Adipocyte (in vitro differentiated cells): Measurements from ENCODE around the gene MEGF6.

Source experiments
- DNase-seq: peaks from one replicate; pipeline ENCODE4 v3.0.0-alpha.2; 2015; ENCODE audit warnings: low read depth
- H3K27me3 ChIP-seq: replicated peaks from 2 replicates; pipeline ENCODE4 v1.7.0; 2013; ENCODE audit warnings: mild to moderate bottlenecking, low read length, moderate library complexity; ENCODE audit not compliant: control insufficient read depth, insufficient read depth
- H3K36me3 ChIP-seq: 2 replicates; pipeline ENCODE4 v1.7.0; 2013; ENCODE audit warnings: low read length, mild to moderate bottlenecking, moderate library complexity; ENCODE audit not compliant: control insufficient read depth, insufficient read depth, severe bottlenecking
- H3K4me1 ChIP-seq: 2 replicates; pipeline ENCODE4 v1.7.0; 2013; ENCODE audit warnings: mild to moderate bottlenecking, low read length, moderate library complexity; ENCODE audit not compliant: control insufficient read depth, insufficient read depth
- H3K4me3 ChIP-seq: 2 replicates; pipeline ENCODE4 v1.7.0; 2013; ENCODE audit warnings: mild to moderate bottlenecking, low read length, moderate library complexity
- H3K9ac ChIP-seq: 2 replicates; pipeline ENCODE4 v1.7.0; 2013; ENCODE audit warnings: mild to moderate bottlenecking, low read length, moderate library complexity
- H3K9me3 ChIP-seq: 2 replicates; pipeline ENCODE4 v1.7.0; 2013; ENCODE audit warnings: mild to moderate bottlenecking, low read length, moderate library complexity; ENCODE audit not compliant: control insufficient read depth

MEGF6 gene

GRCh38 chr1:3545363-3546047 lies 65.8 kb downstream of the MEGF6 start:
- Histone ChIP-seq H3K36me3 (no peaks in the 10 kb centered on the region), H3K9me3 (no peaks in the 10 kb centered on the region), H3K4me3 (no peak overlapping the region), H3K9ac (no peak overlapping the region), H3K4me1 (peaks cover 40% of the 10 kb centered on the region), H3K27me3 (no peaks in the 10 kb centered on the region)
- no peak for DNase-seq

DNA sequence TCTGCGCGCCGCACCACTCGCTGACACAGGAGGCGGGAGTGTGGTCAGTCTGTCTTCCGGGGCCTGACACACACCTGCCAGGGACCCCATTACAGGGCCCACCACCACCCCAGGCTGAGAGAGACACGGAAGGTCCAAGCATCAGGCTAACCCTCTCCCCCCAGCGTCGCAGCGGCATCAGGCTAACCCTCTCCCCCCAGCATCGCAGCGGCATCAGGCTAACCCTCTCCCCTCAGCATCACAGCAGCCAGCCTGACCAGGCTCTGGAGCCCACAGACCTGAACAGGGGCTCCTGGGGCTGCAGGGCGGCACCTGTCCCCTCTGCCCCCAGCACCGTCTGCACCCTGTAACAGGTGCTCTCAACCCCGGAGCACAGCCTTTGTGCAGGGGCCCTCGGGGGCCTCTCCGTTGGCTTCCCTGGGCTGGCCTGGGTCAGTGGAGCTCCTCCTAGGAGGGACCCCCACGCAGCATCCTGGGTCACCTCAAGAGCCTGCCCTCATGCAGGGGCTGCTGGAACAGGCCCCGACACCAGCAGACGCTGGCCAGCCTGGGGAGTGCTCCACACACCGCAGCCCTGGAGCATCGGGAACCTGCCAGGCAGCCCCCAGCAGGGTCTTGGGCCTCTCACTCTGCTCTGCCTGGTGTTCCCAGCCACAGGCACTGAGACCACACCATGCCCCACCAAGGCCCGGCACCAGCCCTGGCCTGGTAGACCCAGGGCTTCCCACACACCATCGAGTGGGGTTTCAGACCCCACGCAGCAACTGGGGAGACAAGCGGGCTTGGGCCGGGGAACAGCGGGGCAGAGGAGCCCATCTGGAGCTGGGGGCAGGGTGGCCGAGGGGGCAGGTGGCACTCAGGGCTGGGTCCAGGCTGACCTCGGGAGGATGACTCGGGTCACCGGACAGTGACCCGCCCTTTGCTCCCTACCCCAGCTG lies 67.0 kb downstream of the MEGF6 start:
- Histone ChIP-seq H3K9me3 (no peaks in the 10 kb centered on the region), H3K4me3 (no peak overlapping the region), H3K4me1 (peaks cover 40% of the 10 kb centered on the region), H3K9ac (no peak overlapping the region), H3K27me3 (no peaks in the 10 kb centered on the region), H3K36me3 (no peaks in the 10 kb centered on the region)
- no peak for DNase-seq

DNA sequence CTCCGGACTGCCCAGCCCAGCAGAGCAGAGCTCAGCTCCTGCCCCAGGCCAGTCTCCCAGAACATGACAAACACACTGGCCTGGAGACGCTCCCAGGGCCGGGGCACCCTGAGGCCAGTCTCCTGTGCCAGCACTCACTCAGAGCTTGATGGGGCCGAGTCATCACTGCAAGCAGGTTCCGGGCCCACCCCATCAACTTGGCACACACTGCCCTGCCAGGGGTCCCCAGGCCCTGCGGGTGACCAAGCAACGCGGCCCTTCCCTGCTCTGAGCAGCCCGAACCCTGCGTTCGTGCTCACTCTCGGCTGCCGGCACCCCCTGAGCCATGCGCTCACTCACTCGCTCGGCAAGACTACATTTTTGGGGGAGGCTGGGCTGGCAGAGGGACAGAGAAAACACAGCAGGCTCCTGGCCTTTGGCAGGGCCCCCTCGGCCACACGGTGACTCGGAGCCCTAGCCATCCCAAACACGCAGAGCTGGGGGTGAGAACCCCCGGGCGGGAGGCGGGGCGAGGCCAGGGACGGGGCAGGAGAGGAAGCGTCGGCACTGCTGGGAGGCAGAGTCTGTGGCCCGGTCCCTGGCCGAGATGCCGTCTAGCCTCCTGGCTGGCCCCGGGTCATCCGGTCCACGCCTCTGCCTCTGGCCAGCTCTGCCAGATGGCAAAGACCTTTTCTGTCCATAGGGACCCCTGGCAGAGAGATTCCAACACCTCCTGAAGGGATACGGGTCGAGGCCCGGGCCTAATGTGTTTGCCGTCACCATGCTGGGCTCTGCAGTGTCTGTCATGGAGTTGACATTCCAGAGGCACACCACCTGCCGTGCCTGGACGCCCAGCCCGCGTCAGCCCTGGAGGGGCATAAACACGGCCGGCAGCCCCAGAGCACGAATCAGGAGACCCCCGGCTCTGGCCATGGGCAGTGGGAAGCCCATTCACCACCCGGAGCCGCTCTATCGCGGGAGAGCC lies 68.0 kb downstream of the MEGF6 start:
- Histone ChIP-seq H3K9ac (peak overlapping the region; percentile 66), H3K36me3 (no peaks in the 10 kb centered on the region), H3K27me3 (no peaks in the 10 kb centered on the region), H3K4me1 (peaks cover 37% of the 10 kb centered on the region), H3K9me3 (no peaks in the 10 kb centered on the region), H3K4me3 (no peak overlapping the region)
- DNase-seq, result peak; percentile 89

DNA sequence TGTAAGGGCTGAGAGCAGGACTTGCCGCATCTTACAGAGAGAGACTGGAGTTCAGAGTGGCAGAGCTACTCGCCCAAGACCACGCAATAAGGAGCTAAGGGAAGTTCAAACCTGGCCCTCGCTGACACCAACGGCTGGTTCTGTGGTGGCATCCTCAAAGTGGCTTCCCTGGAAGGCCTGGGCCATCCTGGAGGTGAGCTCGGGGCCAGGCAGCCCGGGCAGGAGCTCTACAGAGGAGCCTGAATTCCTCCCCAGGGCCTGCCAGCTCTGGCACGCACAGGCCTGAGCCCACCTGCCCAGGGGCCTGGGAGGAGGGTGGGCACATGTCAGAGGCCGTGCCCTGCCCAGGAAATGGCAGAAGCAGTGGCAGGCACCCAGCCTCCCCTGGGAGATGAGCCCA lies 68.6 kb downstream of the MEGF6 start:
- Histone ChIP-seq H3K9me3 (no peaks in the 10 kb centered on the region), H3K27me3 (no peaks in the 10 kb centered on the region), H3K9ac (peak overlapping the region; percentile 66), H3K36me3 (no peaks in the 10 kb centered on the region), H3K4me1 (peaks cover 30% of the 10 kb centered on the region), H3K4me3 (no peak overlapping the region)
- DNase-seq, result no peak

GRCh38 chr1:3541936-3542335 lies 69.4 kb downstream of the MEGF6 start:
- H3K4me1 ChIP-seq, result peaks cover 27% of the 10 kb centered on the region
- no peak for DNase-seq
- H3K4me3 ChIP-seq, result no peak overlapping the region
- H3K9ac ChIP-seq, result peak overlapping the region; percentile 66
- H3K9me3 ChIP-seq, result no peaks in the 10 kb centered on the region
- no peaks in the 10 kb centered on the region for H3K27me3 ChIP-seq
- no peaks in the 10 kb centered on the region for H3K36me3 ChIP-seq

GRCh38 chr1:3541465-3541864 lies 69.8 kb downstream of the MEGF6 start:
- peaks cover 31% of the 10 kb centered on the region for H3K4me1 ChIP-seq
- H3K9me3 ChIP-seq, result no peaks in the 10 kb centered on the region
- no peaks in the 10 kb centered on the region for H3K27me3 ChIP-seq
- no peak for DNase-seq
- H3K9ac ChIP-seq, result no peak overlapping the region
- no peak overlapping the region for H3K4me3 ChIP-seq
- H3K36me3 ChIP-seq, result no peaks in the 10 kb centered on the region

DNA sequence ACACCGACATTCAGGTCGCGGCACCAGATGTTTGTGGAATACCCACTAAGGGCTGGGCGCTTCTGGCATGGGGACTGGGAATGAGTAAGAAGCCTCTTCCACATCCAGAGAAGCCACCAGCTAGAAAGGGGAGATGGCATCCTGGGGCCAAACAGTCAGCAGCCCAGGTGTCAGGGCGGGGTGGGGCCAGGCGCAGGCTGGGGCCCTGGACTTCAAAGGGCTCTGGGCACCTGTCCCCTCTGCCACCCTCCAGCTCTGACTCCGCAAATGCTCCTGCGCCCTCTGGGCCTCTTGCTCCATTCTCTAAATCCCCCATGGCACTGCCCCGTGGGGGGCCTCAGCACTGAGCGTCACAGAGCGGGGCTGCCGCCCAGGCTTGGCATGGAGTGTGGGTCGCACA lies 70.4 kb downstream of the MEGF6 start:
- H3K4me1 ChIP-seq, result peaks cover 28% of the 10 kb centered on the region
- H3K9ac ChIP-seq, result no peak overlapping the region
- no peaks in the 10 kb centered on the region for H3K27me3 ChIP-seq
- no peak overlapping the region for H3K4me3 ChIP-seq
- no peak for DNase-seq
- no peaks in the 10 kb centered on the region for H3K9me3 ChIP-seq
- no peaks in the 10 kb centered on the region for H3K36me3 ChIP-seq

DNA sequence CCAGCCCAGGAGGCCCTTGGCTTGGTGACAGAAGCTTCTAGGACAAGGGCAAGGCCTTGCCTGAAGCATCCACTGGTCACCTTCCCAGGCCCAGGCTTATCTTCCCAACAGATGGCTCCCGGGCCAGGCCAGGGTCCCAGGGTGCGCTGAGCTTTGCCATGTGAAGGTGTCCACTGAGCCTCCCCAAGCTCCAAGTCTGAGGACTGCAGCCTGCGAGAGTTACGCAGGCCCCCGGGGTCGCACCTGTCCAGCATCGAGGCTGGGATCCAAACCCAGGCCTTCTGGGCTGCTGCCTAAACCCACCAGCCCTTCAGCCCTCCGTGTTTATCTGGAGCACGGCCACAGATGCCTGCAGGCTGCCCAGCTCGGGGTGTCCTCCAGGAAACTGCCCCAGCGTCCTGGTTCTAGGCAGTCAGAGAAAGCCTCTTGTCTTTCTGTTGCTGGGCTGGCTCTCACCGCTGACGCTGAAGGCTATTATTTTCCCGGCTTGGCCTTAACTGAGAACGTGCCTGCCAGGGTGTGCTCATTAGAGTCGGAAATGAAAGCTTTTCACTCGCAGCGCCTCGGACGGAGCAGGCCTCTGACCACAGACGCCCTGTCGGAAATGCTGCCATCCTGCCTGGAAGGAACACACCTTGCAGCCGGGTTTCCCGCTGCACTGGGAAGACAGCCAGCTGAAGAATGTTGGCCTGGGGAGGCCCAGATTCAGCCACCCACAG lies 71.4 kb downstream of the MEGF6 start:
- Histone ChIP-seq H3K27me3 (no peaks in the 10 kb centered on the region), H3K36me3 (no peaks in the 10 kb centered on the region), H3K9me3 (no peaks in the 10 kb centered on the region), H3K4me1 (peaks cover 27% of the 10 kb centered on the region), H3K4me3 (no peak overlapping the region), H3K9ac (no peak overlapping the region)
- no peak for DNase-seq

GRCh38 chr1:3537359-3537758 lies 73.9 kb downstream of the MEGF6 start:
- Histone ChIP-seq H3K36me3 (no peaks in the 10 kb centered on the region), H3K4me3 (no peak overlapping the region), H3K9ac (no peak overlapping the region), H3K4me1 (peaks cover 12% of the 10 kb centered on the region), H3K9me3 (no peaks in the 10 kb centered on the region), H3K27me3 (no peaks in the 10 kb centered on the region)
- DNase-seq, result no peak

DNA sequence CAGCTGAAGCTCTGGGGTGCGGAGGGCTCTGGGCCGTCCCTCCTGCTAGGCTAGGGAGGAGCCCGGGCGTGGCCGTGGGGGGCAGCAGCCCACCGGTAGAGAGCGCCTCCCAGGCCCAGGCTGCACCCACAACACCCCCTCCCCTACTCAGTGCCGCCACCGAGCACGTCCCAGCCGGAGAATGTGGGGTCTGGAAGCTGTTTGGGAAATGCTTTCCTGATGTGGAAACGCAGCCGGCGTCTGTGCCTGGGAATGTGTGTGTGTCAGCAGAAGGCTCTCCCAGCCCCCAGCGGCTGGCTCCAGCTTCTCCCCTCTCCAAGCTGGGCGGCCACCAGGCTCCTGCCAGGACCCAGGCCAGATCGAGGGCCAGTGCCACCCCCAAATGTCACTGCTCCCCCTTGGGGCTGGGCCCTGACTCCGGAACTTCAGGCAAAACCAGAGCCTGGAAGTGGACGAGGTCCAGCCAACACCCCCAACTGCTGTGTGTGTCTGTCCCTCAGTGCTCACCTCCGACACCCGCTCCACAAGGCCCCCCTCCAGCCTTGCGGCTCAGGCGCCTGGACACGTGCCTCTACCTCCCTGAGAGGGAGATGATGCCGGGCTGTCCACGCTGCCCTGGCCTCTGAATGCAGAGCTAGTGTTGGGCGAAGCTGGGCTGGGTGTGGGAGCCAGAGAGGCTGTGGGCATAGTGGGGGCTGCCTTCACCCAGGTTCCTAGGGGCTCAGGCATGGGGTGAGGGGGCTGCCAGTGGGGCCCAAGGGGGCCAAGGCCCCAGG lies 74.7 kb downstream of the MEGF6 start:
- Histone ChIP-seq H3K27me3 (no peaks in the 10 kb centered on the region), H3K9me3 (no peaks in the 10 kb centered on the region), H3K4me3 (no peak overlapping the region), H3K4me1 (peaks cover 7% of the 10 kb centered on the region), H3K9ac (no peak overlapping the region), H3K36me3 (no peaks in the 10 kb centered on the region)
- DNase-seq, result no peak
